ENCODE measurements around the gene ANAPC13. TPM values are rescaled to one million over a fixed set of nuclear protein-coding genes. Genes with fewer than 3 reads are reported as not detected.

Gene ANAPC13
- polyA plus RNA-seq, 1 of the 3 experiments (the other 2 are of a cell fraction): 63.5 TPM

- no peaks in the 10 kb centered on the region for H3K9me2 ChIP-seq
- no peak for DNase-seq
- H3K79me2 ChIP-seq (ENCODE audit: insufficient read depth): peaks cover 10% of the 10 kb centered on the region; the same call in 1 of the 2 replicates
- H3K4me3 ChIP-seq (ENCODE audit: low read depth in 2 of 2, low read length in 1 of 2): no peak overlapping the region
- no peak overlapping the region for H3K4me2 ChIP-seq
- no peaks in the 10 kb centered on the region for H3K27me3 ChIP-seq (ENCODE audit: insufficient read depth)
- H3K27ac ChIP-seq (ENCODE audit: low read depth in 2 of 2, low read length in 1 of 2): no peak overlapping the region
- H3K36me3 ChIP-seq (replicated peaks in 1 of 2; ENCODE audit: control insufficient read depth in 1 of 2, insufficient read depth in 2 of 2, low read length in 1 of 2): peaks cover 11 to 26% of the 10 kb centered on the region in 2 experiments
- H3K9ac ChIP-seq: no peak overlapping the region
- H3K4me1 ChIP-seq (ENCODE audit: control insufficient read depth in 1 of 2, insufficient read depth in 2 of 2, low read depth in 1 of 2, low read length in 1 of 2): no peaks in the 10 kb centered on the region
- WGBS (ENCODE audit: low lambda C conversion rate): 60% methylated on average over 1 of the region's 1 CpG
- no peaks in the 10 kb centered on the region for H3F3A ChIP-seq (replicated peaks; ENCODE audit: insufficient read depth)
- no peaks in the 10 kb centered on the region for H3K9me3 ChIP-seq
- H4K20me1 ChIP-seq (ENCODE audit: insufficient read depth): no peaks in the 10 kb centered on the region
- CTCF ChIA-PET: interaction anchor here (1.1 kb wide), 1 partner anchor 9 kb away, joined by 3 read pairs; no protein-coding TSS in a partner anchor
- TF ChIP-seq ELF1 (IDR thresholded peaks at IDR 0.05) (no peak), CTCF (IDR thresholded peaks at IDR 0.05) (no peak), TAF1 (IDR thresholded peaks at IDR 0.05; ENCODE audit: borderline replicate concordance, low read depth, low read length) (no peak)
- H2AFZ ChIP-seq (ENCODE audit: low read depth): no peak overlapping the region
- POLR2A ChIA-PET: no interaction called here
Observed at GRCh38 chr3:134533493-134533892, 47.7 kb upstream of the ANAPC13 start.

- Histone ChIP-seq H3K9ac (no peak overlapping the region), H3K27ac (ENCODE audit: low read depth in 2 of 2, low read length in 1 of 2) (no peak overlapping the region), H3K27me3 (ENCODE audit: insufficient read depth) (no peaks in the 10 kb centered on the region), H3K4me3 (ENCODE audit: low read depth in 2 of 2, low read length in 1 of 2) (no peak overlapping the region), H4K20me1 (ENCODE audit: insufficient read depth) (no peaks in the 10 kb centered on the region), H3K4me1 (ENCODE audit: control insufficient read depth in 1 of 2, insufficient read depth in 2 of 2, low read depth in 1 of 2, low read length in 1 of 2) (no peaks in the 10 kb centered on the region), H3K4me2 (no peak overlapping the region), H3K9me2 (no peaks in the 10 kb centered on the region), H3K9me3 (peaks cover 11% of the 10 kb centered on the region), H3K36me3 (replicated peaks in 1 of 2; ENCODE audit: control insufficient read depth in 1 of 2, insufficient read depth in 2 of 2, low read length in 1 of 2) (peaks cover 0 to 5% of the 10 kb centered on the region in 2 experiments), H3F3A (replicated peaks; ENCODE audit: insufficient read depth) (no peaks in the 10 kb centered on the region), H3K79me2 (ENCODE audit: insufficient read depth) (peaks cover 35% of the 10 kb centered on the region; the same call in 1 of the 2 replicates), H2AFZ (ENCODE audit: low read depth) (no peak overlapping the region)
- CTCF ChIA-PET: interaction anchor here (1.2 kb wide), 1 partner anchor 35 kb away, joined by 3 read pairs; no protein-coding TSS in a partner anchor
- 100% methylated on average over 3 of the region's 7 CpGs for WGBS (ENCODE audit: low lambda C conversion rate)
- POLR2A ChIA-PET: no interaction called here
- DNase-seq: no peak
- no peak for TF ChIP-seq POLR2AphosphoS5 (IDR thresholded peaks at IDR 0.05; ENCODE audit: low read depth, low read length)
- no peak for TF ChIP-seq RFX5 (IDR thresholded peaks at IDR 0.05; ENCODE audit: low read length)
- no peak for TF ChIP-seq EP300 (IDR thresholded peaks at IDR 0.05; ENCODE audit: borderline replicate concordance in 1 of 2, low read depth in 1 of 2, low read length in 1 of 2)
- TF ChIP-seq JUND (IDR thresholded peaks at IDR 0.05): no peak
- TF ChIP-seq SMC3 (IDR thresholded peaks at IDR 0.05; ENCODE audit: low read depth, low read length): no peak
- TF ChIP-seq NRF1 (IDR thresholded peaks at IDR 0.05; ENCODE audit: low read depth, low read length): no peak
- no peak for TF ChIP-seq CTCF (IDR thresholded peaks at IDR 0.05)
- no peak for TF ChIP-seq FOXM1 (IDR thresholded peaks at IDR 0.05; ENCODE audit: low read depth)
- no peak for TF ChIP-seq RXRA (IDR thresholded peaks at IDR 0.05; ENCODE audit: borderline replicate concordance, low read depth)
- TF ChIP-seq ZBTB33 (IDR thresholded peaks at IDR 0.05; ENCODE audit: borderline replicate concordance, low read depth): no peak
- no peak for TF ChIP-seq PBX3 (IDR thresholded peaks at IDR 0.05)
- TF ChIP-seq RCOR1 (IDR thresholded peaks at IDR 0.05; ENCODE audit: low read length): no peak
- TF ChIP-seq GABPA (IDR thresholded peaks at IDR 0.05; ENCODE audit: low read depth): no peak
- TF ChIP-seq MEF2A (IDR thresholded peaks at IDR 0.05; ENCODE audit: borderline replicate concordance, low read depth): no peak
- TF ChIP-seq FOXJ3 (CRISPR knock-in tag; IDR thresholded peaks at IDR 0.05): no peak
- no peak for TF ChIP-seq TAF1 (IDR thresholded peaks at IDR 0.05; ENCODE audit: borderline replicate concordance, low read depth, low read length)
Observed at GRCh38 chr3:134527538-134528186, 41.9 kb upstream of the ANAPC13 start.
